H1 (cell line): Measurements from ENCODE around the gene SIGLEC11. TPM values are rescaled to one million over a fixed set of nuclear protein-coding genes. Genes with fewer than 3 reads are reported as not detected.

ENCODE experiments used
- CTCF ChIA-PET: fragments of 300-600 bp; sonication (Branson Sonifier 250); formaldehyde crosslinking; loops from one replicate; lab custom pipeline; 2021; ENCODE audit not compliant: partially characterized antibody; lab: Charles Lee
- POLR2A ChIA-PET: fragments of 300-600 bp; sonication (Branson Sonifier 250); formaldehyde crosslinking; loops from one replicate; lab custom pipeline; 2021; ENCODE audit warnings: inconsistent platforms; ENCODE audit not compliant: partially characterized antibody; lab: Charles Lee
- DNase-seq, 2 experiments: peaks; one replicate each; pipeline versions ENCODE4 v3.0.0 to v3.0.0-alpha.2; 2010 to 2022; ENCODE audit warnings: low spot score in 2 of 2, low read depth in 1 of 2, mixed read lengths in 1 of 2
- FAIRE-seq: peaks from 2 replicates; lab custom pipeline; 2011; peaks lifted over from hg19 to GRCh38; lab: Jason Lieb, UNC
- H2AFZ ChIP-seq: 2 replicates; pipeline ENCODE4 v1.8.1; 2012; ENCODE audit warnings: low read length, inconsistent platforms
- H2AK5ac ChIP-seq: 2 replicates; pipeline ENCODE4 v1.6.1; 2013; ENCODE audit warnings: low read depth, low read length
- H2BK120ac ChIP-seq: replicated peaks from 2 replicates; pipeline ENCODE3; 2013; ENCODE audit warnings: low read depth, low read length, inconsistent platforms
- H2BK12ac ChIP-seq: 2 replicates; pipeline ENCODE4 v1.6.1; 2013; ENCODE audit warnings: low read depth, low read length
- H2BK15ac ChIP-seq: 2 replicates; pipeline ENCODE4 v1.6.1; 2013; ENCODE audit warnings: low read length
- H2BK20ac ChIP-seq: 2 replicates; pipeline ENCODE4 v1.6.1; 2013; ENCODE audit warnings: low read length
- H2BK5ac ChIP-seq: 2 replicates; pipeline ENCODE4 v1.6.1; 2013; ENCODE audit warnings: low read depth, low read length
- H3K14ac ChIP-seq: 2 replicates; pipeline ENCODE4 v1.6.1; 2013; ENCODE audit warnings: inconsistent platforms; ENCODE audit not compliant: insufficient read length
- H3K18ac ChIP-seq: 2 replicates; pipeline ENCODE4 v1.6.1; 2013; ENCODE audit warnings: low read length; ENCODE audit errors: extremely low read depth
- H3K23ac ChIP-seq: 2 replicates; pipeline ENCODE4 v1.6.1; 2013; ENCODE audit warnings: inconsistent platforms; ENCODE audit not compliant: insufficient read length
- H3K23me2 ChIP-seq: 2 replicates; pipeline ENCODE4 v1.6.1; 2013; ENCODE audit warnings: low read depth, low read length
- H3K27ac ChIP-seq: 2 replicates; pipeline ENCODE4 v1.6.1; 2011; ENCODE audit warnings: low read depth, low read length, inconsistent platforms
- H3K27me3 ChIP-seq, 4 experiments: replicated peaks in 1 of 4; 1 replicate in 1 of 4; 2 replicates in 3 of 4; pipeline versions ENCODE4 v1.6.1 to v1.8.1; 2011 to 2013; ENCODE audit warnings: low read length in 3 of 4, mild to moderate bottlenecking in 3 of 4, inconsistent platforms in 2 of 4, mixed read lengths in 2 of 4, moderate library complexity in 1 of 4; ENCODE audit not compliant: control insufficient read depth in 3 of 4, insufficient read depth in 3 of 4; ENCODE audit errors: extremely low read depth in 1 of 4
- H3K36me3 ChIP-seq, 4 experiments: 2 replicates each; pipeline versions ENCODE4 v1.6.1 to v1.8.1; 2011 to 2013; ENCODE audit warnings: mild to moderate bottlenecking in 4 of 4, low read length in 3 of 4, moderate library complexity in 2 of 4, control low read depth in 1 of 4, inconsistent platforms in 1 of 4; ENCODE audit not compliant: insufficient read depth in 4 of 4, control insufficient read depth in 2 of 4
- H3K4ac ChIP-seq: replicated peaks from 2 replicates; pipeline ENCODE3; 2013; ENCODE audit warnings: low read length, low read depth, mixed read lengths, inconsistent platforms; ENCODE audit not compliant: insufficient read length
- H3K4me1 ChIP-seq, 4 experiments: replicated peaks in 1 of 4; 1 replicate in 1 of 4; 2 replicates in 3 of 4; pipeline versions ENCODE4 v1.6.1 to v1.8.1; 2011 to 2013; ENCODE audit warnings: low read length in 3 of 4, inconsistent platforms in 2 of 4, mixed read lengths in 1 of 4; ENCODE audit not compliant: insufficient read depth in 4 of 4, control insufficient read depth in 3 of 4
- H3K4me2 ChIP-seq, 2 experiments: 2 replicates each; pipeline versions ENCODE4 v1.6.1 to v1.8.1; 2011 to 2013; ENCODE audit warnings: low read depth in 2 of 2, low read length in 2 of 2, control low read depth in 1 of 2, inconsistent platforms in 1 of 2, mild to moderate bottlenecking in 1 of 2; ENCODE audit not compliant: insufficient read depth in 1 of 2
- H3K4me3 ChIP-seq, 4 experiments: fragments of 200-600, 300-600 bp in 1 of 4; sonication (generic), shearing (Covaris generic), sonication (Bioruptor Twin) in 1 of 4; 2 replicates each; pipeline versions ENCODE4 v1.5.1 to v1.8.1; 2011 to 2016; ENCODE audit warnings: low read length in 4 of 4, low read depth in 3 of 4, control low read depth in 2 of 4, inconsistent platforms in 2 of 4, mild to moderate bottlenecking in 2 of 4, mixed read lengths in 1 of 4, moderate library complexity in 1 of 4; ENCODE audit not compliant: insufficient read depth in 2 of 4; ENCODE audit errors: extremely low read depth in 1 of 4
- H3K56ac ChIP-seq: replicated peaks from 2 replicates; pipeline ENCODE3; 2013; ENCODE audit warnings: low read depth, mild to moderate bottlenecking, mixed read lengths, low read length, inconsistent platforms; ENCODE audit not compliant: insufficient read length
- H3K79me1 ChIP-seq: 2 replicates; pipeline ENCODE4 v1.6.1; 2013; ENCODE audit warnings: low read depth, low read length, control low read depth
- H3K79me2 ChIP-seq, 2 experiments: 2 replicates each; pipeline versions ENCODE4 v1.6.1 to v1.8.1; 2012 to 2013; ENCODE audit warnings: low read length in 2 of 2, mild to moderate bottlenecking in 2 of 2, inconsistent platforms in 1 of 2; ENCODE audit not compliant: insufficient read depth in 2 of 2, control insufficient read depth in 1 of 2
- H3K9ac ChIP-seq, 4 experiments: replicated peaks in 1 of 4; 1 replicate in 1 of 4; 2 replicates in 3 of 4; pipeline versions ENCODE4 v1.6.1 to v1.8.1; 2011 to 2013; ENCODE audit warnings: low read depth in 3 of 4, low read length in 3 of 4, control low read depth in 2 of 4, mild to moderate bottlenecking in 2 of 4, moderate library complexity in 2 of 4, inconsistent platforms in 1 of 4; ENCODE audit errors: extremely low read depth in 1 of 4
- H3K9me3 ChIP-seq, 2 experiments: 2 replicates each; pipeline versions ENCODE4 v1.6.1 to v1.8.1; 2012 to 2013; ENCODE audit warnings: mild to moderate bottlenecking in 2 of 2, moderate library complexity in 2 of 2, control low read depth in 1 of 2, inconsistent platforms in 1 of 2, low read depth in 1 of 2, low read length in 1 of 2, mixed read lengths in 1 of 2; ENCODE audit not compliant: insufficient read depth in 2 of 2
- H4K20me1 ChIP-seq, 2 experiments: replicated peaks in 1 of 2; 2 replicates each; pipeline versions ENCODE3 to v1.8.1; 2011 to 2013; ENCODE audit warnings: inconsistent platforms in 2 of 2, low read length in 2 of 2, mild to moderate bottlenecking in 1 of 2; ENCODE audit not compliant: insufficient read depth in 2 of 2, control insufficient read depth in 1 of 2
- H4K5ac ChIP-seq: 2 replicates; pipeline ENCODE4 v1.6.1; 2013; ENCODE audit warnings: low read length, low read depth, mixed read lengths, inconsistent platforms; ENCODE audit not compliant: insufficient read length
- H4K8ac ChIP-seq: 2 replicates; pipeline ENCODE4 v1.8.0; 2013; ENCODE audit warnings: mild to moderate bottlenecking, moderate library complexity, low read length, inconsistent platforms; ENCODE audit not compliant: insufficient read depth; ENCODE audit errors: extremely low read depth
- H4K91ac ChIP-seq: replicated peaks from 2 replicates; pipeline ENCODE3; 2013; ENCODE audit warnings: low read length, mixed read lengths, inconsistent platforms; ENCODE audit not compliant: insufficient read length
- ATF2 ChIP-seq: IDR thresholded peaks from 2 replicates; pipeline ENCODE4 v1.6.1; 2012; ENCODE audit warnings: low read length, inconsistent platforms
- CBX5 ChIP-seq: fragments of 300-800, 300-1000 bp; sonication (generic); IDR thresholded peaks from 2 replicates; pipeline ENCODE4 v1.7.1; 2016; ENCODE audit warnings: antibody characterized with exemption, low read length, low read depth
- CREB1 ChIP-seq: IDR thresholded peaks from 2 replicates; pipeline ENCODE4 v1.6.1; 2012; ENCODE audit warnings: inconsistent platforms
- WGBS, 2 experiments: shearing (Covaris generic) in 1 of 2; methylation state at CpG; one replicate each; pipeline versions ENCODE4 v1.1.6 to v1.1.7; 2013 to 2015; ENCODE audit warnings: low lambda C conversion rate in 2 of 2, mixed read lengths in 2 of 2, inconsistent platforms in 1 of 2, low coverage in 1 of 2, missing lambda C conversion rate in 1 of 2; ENCODE audit not compliant: insufficient replicate concordance in 2 of 2, insufficient coverage in 1 of 2, insufficient read length in 1 of 2; ENCODE audit errors: extremely low coverage in 1 of 2, missing lambda C conversion rate in 1 of 2; 5-methylcytosine and 5-hydroxymethylcytosine counted together
- polyA plus RNA-seq, 7 experiments: library from polyadenylated mRNA; depleted of rRNA in 3 of 7; stranded (reverse) in 5 of 7; unstranded in 2 of 7; fragments of >200 nt in 5 of 7; fragments of 200-250 nt in 2 of 7; gene quantifications; 1 replicate in 5 of 7; 2 replicates in 1 of 7; 4 replicates in 1 of 7; pipeline versions ENCODE4 v1.2.1 to v1.2.3, GENCODE V29; 2011 to 2013; ENCODE audit warnings: missing spikeins in 2 of 7, mixed read lengths in 2 of 7
- total RNA-seq: library from RNA; stranded (reverse); fragmentation: NEBNext Ultra II Directional; extraction: Animal tissue kit (Norgen Biotek cat#: 25700); gene quantifications from 2 replicates; pipeline ENCODE4 v1.2.1, GENCODE V29; 2021

The SIGLEC11 gene
- total and polyA plus RNA-seq, 2 of the 8 experiments (the other 6 are each of a cell fraction or from before 2014, with no cell fraction given): 0.18 TPM; not detected in 1

GRCh38 chr19:49956115-49956495, 4.9 kb downstream of the SIGLEC11 start:
- Histone ChIP-seq H3K4me2 (no peak overlapping the region), H2BK20ac (no peak overlapping the region), H2BK12ac (no peak overlapping the region), H3K36me3 (no peaks in the 10 kb centered on the region), H3K23ac (no peak overlapping the region), H3K79me2 (no peaks in the 10 kb centered on the region), H2AK5ac (no peak overlapping the region), H3K56ac (no peak overlapping the region), H4K20me1 (no peaks in the 10 kb centered on the region), H3K18ac (no peak overlapping the region), H3K79me1 (no peaks in the 10 kb centered on the region), H3K9ac (no peak overlapping the region), H4K91ac (no peak overlapping the region), H2BK120ac (no peak overlapping the region), H2BK15ac (no peak overlapping the region; the same call in 1 of the 2 replicates), H3K27ac (no peak overlapping the region), H3K14ac (no peak overlapping the region), H3K27me3 (no peaks in the 10 kb centered on the region), H3K4me1 (peaks cover 0 to 17% (median 9%) of the 10 kb centered on the region in 4 experiments; a peak in 6 of 7 replicates), H2BK5ac (no peak overlapping the region), H2AFZ (no peak overlapping the region), H3K4ac (no peak overlapping the region), H3K9me3 (peaks cover 0 to 4% of the 10 kb centered on the region in 2 experiments; a peak in 1 of 4 replicates), H3K4me3 (no peak overlapping the region), H4K5ac (no peak overlapping the region), H3K23me2 (no peaks in the 10 kb centered on the region), H4K8ac (no peak overlapping the region)
- ChIA-PET CTCF (interaction anchor here (1.1 to 2.0 kb wide), 4 partner anchors 9 to 31 kb away, joined by 3 to 5 read pairs (median 4); no protein-coding TSS in a partner anchor), POLR2A (interaction anchor here (2.7 kb wide), 1 partner anchor 27 kb away, joined by 9 read pairs; the partner anchor contains the start of genes ATF5 and NUP62)
- FAIRE-seq: no peak
- WGBS, 2 experiments: 90% methylated on average over 9 of the region's 9 CpGs; no CpG with 5 or more reads in 1 of the 2 experiments
- TF ChIP-seq ATF2 (no peak), CBX5 (no peak), CREB1 (no peak)
- no peak for DNase-seq
